ENCODE data around the gene THAP3.
"Not testable (repeated sequence)": the region's sequence is repeated elsewhere in the genome, so short reads cannot be mapped to it uniquely, and the experiment has no call there.

The THAP3 gene

GRCh38 chr1:6635910-6636760 is 11.5 kb downstream of the THAP3 start:
- DNase-seq: no peak

DNA sequence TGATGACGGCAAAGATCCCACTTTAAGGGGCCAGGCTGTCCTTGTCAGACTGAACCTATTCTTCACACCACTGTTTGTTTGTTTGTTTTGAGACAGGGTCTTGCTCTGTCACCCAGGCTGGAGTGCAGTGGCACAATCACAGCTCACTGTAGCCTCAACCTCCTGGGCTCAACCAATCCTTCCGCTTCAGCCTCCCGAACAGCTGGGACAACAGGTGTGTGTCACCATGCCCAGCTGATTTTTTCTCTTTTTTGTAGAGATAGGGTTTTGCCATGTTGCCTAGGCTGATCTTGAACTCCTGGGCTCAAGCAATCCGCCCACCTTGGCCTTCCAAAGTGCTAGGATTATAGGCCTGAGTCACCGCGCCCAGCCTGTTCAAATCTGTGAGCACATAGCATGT is 12.1 kb downstream of the THAP3 start:
- not testable (repeated sequence) for DNase-seq

GRCh38 chr1:6637770-6638169 is 13.1 kb downstream of the THAP3 start:
- DNase-seq: no peak

- DNase-seq: no peak
Measured at GRCh38 chr1:6638226-6638625, 13.6 kb downstream of the THAP3 start.

DNA sequence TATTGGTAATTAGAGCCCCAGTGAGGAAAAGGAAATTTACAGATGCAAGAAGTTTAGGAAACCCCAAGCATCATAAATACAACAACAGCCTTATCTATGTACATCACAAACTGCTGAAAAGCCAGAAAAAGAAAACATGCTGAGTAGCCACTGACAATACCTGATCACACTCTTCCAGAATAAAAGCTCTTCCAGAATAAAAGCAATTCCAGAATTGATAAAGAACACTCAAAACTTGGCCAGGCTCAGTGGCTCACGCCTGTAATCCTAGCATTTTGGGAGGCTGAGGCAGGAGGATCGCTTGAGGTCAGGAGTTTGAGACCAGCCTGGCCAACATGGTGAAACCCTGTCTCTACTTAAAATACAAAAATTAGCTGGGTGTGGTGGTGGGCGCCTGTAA is 16.2 kb downstream of the THAP3 start:
- not testable (repeated sequence) for DNase-seq

DNA sequence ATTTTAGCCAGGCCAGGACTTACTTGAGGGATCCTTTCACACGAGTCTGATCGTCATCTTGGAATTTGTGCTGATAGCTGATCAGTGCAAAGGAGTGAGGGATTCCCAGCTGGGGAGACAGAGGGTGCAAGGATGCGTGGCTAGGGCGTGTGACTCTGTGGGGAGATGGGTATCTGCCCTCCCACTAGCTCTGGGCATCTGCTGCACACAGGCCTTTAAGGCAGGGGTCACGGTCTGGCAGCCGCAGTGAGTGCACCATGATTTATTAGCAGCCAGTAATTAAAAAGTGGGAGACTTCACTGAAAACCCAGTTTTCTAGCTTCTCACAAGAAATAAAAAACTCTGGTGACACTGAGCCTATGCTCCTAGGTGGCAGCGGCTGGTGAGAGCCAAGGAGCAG is 20.4 kb downstream of the THAP3 start:
- DNase-seq: no peak

DNA sequence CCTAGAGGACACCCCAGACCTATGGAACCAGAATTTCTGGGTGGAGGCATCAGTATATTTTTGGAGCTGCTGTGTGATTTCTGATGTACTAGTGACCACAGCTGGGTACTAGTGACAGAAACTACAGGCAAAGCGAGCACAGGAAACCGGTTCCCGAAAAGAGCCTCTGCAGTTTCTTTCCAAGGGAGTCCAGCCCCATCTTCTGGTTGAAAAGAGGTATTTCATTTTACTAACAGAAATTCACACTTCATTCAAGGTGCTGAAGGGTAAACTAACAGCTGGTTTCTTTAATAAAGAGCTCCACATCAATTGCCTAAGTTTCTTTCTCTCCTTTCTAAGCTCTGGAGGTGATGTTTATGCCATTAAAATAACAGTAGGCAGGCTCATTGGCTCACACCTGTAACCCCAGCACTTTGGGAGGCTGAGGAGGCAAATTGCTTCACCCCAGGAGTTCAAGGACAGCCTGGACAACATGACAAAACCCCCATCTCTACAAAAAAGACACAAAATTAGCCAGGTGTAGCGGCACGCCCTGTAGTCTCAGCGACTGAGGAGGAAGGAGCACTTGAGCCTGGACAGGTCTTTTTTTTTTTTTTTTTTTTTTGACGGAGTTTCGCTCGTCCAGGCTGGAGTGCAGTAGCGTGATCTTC is 22.0 kb downstream of the THAP3 start:
- peak; percentile 12 for DNase-seq

DNA sequence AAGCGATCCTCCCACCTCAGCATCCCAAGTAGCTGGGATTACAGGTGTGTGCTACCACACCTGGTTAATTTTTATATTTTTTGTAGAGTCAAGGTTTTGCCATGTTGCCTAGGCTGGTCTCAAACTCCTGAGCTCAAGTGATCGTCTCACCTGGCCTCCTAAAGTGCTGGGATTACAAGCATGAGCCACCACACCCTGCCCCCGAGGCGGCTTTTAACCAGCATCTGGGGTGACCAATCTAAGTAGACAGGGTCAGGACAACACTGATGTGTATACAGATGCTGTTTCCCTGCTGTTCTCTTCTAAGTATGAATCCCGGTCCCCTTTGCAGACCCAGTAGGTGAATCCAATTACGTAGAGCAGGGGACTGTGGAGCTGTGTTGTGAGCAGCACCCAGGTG is 23.9 kb downstream of the THAP3 start:
- DNase-seq: no peak

- DNase-seq: no peak
Measured at GRCh38 chr1:6651909-6652308, 27.2 kb downstream of the THAP3 start.

DNA sequence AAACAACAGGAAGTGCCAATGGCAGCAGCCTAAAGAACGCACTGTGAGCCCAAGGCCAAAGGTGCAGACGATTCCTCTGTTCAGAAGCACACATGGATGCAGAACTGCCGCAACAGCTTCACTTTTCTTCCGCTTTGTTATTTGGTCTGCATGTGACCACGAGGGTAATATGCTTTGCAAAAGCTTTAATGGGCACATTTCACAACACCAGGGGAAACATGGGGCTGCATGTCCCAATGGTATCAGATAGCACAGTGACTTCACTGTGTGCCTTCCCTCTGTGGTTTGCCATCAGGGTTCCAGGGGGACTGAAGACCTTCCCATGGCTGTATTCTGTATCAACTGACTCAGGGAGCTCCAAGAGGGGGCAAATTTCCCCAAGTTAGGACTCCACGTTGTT is 28.3 kb downstream of the THAP3 start:
- no peak for DNase-seq

- DNase-seq: no peak
Measured at GRCh38 chr1:6653436-6654290, 29.0 kb downstream of the THAP3 start.

DNA sequence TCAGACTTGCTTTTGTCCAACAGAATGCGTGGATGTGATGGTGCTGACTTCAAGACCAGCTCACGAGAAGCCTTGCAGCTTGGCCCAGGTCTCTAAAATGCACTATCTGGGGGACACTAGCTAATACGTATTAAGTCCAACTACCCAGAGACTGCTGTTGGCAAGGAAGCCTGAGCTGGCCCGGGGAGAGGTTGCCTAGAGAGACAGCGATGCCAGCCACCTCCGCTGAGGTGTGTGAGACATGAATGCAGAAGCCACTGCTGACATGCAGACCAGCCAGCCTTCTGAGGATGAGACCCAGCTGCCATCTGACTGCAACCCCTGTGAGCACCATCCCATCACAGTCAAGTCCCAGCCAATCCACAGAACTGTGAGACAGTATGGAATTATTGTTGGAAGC is 32.5 kb downstream of the THAP3 start:
- DNase-seq: no peak

DNA sequence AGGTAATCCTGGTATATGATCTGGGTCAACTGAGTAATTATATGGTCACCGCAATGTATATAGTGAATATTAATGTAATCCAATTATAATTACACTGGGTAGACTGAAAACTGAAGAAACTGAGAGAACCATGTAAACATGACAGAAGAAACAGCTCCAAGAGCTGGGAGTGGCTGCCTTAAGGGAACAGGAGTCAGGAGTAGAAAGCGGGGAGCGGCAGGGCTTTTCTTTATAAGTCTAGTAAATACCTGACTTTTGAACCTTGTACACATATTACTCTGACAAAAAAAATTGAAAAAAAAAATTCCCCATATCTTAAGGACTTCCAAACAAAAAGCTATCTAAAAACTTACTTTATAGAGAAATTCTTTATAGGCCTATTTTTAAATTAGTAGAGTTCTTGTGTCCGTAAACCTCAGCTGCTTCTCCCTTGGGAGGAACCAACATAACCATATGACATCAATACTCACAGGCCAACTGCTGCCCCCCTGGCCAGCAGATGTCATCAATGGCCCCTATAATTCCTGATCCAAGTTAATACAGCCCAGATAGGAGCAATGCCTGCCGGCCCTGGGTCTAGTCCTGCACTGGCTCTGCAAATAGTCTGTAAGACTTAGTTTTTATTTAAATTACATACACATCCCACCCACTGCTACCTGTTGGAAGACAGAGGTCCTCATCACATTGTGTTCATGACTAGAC is 33.8 kb downstream of the THAP3 start:
- DNase-seq: no peak

DNA sequence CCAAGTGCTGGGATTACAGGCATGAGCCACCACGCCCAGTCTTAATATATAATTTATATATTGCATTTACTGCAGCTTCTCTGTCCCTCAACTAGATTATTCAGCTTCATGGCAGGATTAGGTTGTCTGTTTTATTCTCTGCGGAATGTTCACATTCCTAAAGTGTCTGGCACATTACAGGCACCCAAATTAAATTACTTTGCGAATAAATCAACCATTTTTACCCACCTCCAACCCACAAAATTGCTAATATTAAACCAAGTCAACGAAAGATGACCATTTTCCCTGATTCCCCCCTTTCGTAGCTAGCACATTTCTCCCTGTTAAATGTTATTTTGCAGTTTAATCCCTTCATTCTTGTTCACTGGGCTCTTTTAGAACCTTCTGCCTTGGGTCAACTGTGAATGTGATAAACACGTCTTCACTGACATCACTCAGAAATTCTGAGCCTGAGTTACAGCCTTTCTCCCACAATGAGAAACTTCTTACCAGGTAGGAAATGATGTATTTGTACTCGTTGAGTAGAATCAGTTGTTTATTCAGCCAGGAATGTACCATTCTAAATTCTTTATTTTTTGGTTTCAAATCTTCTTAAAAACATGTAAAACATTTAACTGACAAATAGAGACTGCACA is 35.9 kb downstream of the THAP3 start:
- DNase-seq: no peak

DNA sequence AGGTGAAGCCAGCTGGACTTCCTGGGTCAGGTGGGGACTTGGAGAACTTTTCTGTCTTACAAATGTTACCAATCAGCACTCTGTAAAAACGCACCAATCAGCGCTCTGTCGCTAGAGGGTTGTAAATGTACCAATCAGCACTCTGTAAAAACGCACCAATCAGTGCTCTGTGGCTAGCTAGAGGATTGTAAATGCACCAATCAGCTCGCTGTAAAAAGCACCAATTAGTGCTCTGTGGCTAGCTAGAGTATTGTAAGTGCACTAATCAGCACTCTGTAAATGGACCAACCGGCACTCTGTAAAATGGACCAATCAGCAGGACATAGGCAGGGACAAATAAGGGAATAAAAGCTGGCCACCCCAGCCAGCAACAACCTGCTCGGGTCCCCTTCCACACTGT is 37.8 kb downstream of the THAP3 start:
- DNase-seq: not testable (repeated sequence)

GRCh38 chr1:6666696-6667095 is 42.0 kb downstream of the THAP3 start:
- DNase-seq: no peak

GRCh38 chr1:6667139-6667538 is 42.5 kb downstream of the THAP3 start:
- DNase-seq: no peak

DNA sequence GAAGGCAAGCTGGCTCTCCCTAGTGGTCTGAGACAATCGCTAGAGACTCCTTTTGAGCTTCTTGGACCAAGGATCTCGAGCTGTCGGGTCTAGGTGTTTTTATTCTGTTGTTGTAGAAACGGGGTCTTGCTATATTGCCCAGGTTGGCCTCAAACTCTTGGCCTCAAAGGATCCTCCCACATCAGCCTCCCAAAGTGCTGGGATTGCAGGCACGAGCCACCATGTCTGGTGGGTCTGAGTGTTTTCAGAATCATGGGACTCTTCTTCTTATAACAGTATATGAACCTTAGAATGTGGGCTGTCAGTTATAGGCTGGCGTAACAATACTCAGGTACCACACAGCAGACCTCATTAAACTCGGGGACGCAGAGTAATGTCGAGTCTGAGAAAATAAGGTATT is 43.8 kb downstream of the THAP3 start:
- no peak for DNase-seq

- no peak for DNase-seq
Measured at GRCh38 chr1:6672558-6672957, 47.9 kb downstream of the THAP3 start.

DNA sequence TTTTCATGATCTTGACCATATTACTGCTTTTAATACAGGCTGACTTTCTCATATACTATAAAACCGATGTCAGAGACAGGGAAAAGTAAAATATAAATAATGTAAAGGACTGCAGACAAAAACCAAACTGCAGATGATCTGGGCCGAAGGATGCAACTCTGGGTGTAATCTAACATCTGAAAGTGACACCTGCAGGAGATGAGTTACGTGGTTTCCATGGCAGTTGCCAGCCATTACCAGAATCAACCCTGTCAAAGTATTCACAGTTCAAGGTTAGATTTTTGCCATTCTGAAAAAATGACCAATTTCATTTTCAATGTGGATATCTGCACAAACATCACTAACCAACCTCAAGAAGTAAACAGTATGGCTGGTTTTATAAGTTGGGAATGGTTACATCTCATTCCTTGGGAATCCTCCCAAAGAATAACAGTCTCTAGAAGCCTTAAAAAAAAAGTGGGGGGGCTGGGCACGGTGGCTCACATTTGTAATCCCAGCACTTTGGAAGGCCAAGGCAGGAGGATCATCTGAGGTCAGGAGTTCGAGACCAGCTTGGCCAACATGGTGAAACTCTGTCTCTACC is 49.2 kb downstream of the THAP3 start:
- DNase-seq: no peak

DNA sequence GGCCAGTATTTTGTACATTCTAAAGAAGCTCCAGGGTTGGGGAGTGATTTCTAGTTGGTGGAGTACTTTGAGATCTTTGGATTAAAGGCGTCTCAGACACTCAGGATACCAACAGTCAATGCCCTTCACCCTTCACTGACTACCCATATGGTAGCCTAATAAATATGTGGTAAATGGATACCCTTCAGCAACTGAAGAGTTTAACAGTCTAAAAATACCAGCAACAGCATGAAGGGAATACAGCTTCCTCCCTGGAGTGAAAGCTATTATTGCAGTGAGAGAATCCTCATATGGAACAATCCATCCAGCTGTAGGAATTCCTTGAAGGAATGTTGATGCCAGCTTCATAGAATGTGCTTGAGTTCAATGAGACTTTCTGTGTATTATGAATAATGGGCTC is 50.1 kb downstream of the THAP3 start:
- peak; percentile 77 for DNase-seq

- DNase-seq: no peak
Measured at GRCh38 chr1:6675941-6676340, 51.3 kb downstream of the THAP3 start.
